Lower leg skin (tissue), 4 donors: ENCODE measurements around the gene SOHLH1. TPM values are rescaled to one million over a fixed set of nuclear protein-coding genes. Genes with fewer than 3 reads are reported as not detected.

Experiments
- DNase-seq, 2 donors: peaks; one replicate each; pipeline ENCODE4 v3.0.0-alpha.2; 2019; ENCODE audit warnings: low spot score in 2 of 2
- H3K4me3 ChIP-seq: fragments of 200-600 bp; sonication (generic); 2 replicates; pipeline ENCODE4 v1.5.1; 2017; ENCODE audit warnings: mild to moderate bottlenecking, low read depth; ENCODE audit not compliant: poor library complexity, severe bottlenecking
- POLR2A ChIP-seq, 2 donors: fragments of 450-650 bp; IDR thresholded peaks; one replicate each; pipeline ENCODE4 v1.6.1; 2016 to 2017; ENCODE audit warnings: antibody characterized with exemption in 2 of 2, mild to moderate bottlenecking in 1 of 2, moderate library complexity in 1 of 2
- WGBS, 2 donors: methylation state at CpG; one replicate each; pipeline ENCODE4 v1.1.5; 2018; 5-methylcytosine and 5-hydroxymethylcytosine counted together
- intact Hi-C: fragments of 100-400 bp; cut with DNase I; formaldehyde crosslinking; loops from one replicate; pipeline ENCODE4 v1.15.0; 2023; ENCODE audit warnings: low total_unique reads
- total RNA-seq, 4 donors: library from RNA; depleted of rRNA; stranded (reverse); fragments of >200 nt; gene quantifications; one replicate each; pipeline ENCODE4 v1.1.0, GENCODE V29; 2016
- TF ChIP-seq, protein P1 (sequence below), 3 donors: fragments of 450-650 bp; IDR thresholded peaks; one replicate each; pipeline ENCODE4 v1.5.1; 2016; ENCODE audit warnings: antibody characterized with exemption in 3 of 3, mild to moderate bottlenecking in 3 of 3, moderate library complexity in 2 of 3

Gene SOHLH1
- total RNA-seq, 4 donors from 2014 or later = 0.71 TPM; not detected in 3

DNA sequence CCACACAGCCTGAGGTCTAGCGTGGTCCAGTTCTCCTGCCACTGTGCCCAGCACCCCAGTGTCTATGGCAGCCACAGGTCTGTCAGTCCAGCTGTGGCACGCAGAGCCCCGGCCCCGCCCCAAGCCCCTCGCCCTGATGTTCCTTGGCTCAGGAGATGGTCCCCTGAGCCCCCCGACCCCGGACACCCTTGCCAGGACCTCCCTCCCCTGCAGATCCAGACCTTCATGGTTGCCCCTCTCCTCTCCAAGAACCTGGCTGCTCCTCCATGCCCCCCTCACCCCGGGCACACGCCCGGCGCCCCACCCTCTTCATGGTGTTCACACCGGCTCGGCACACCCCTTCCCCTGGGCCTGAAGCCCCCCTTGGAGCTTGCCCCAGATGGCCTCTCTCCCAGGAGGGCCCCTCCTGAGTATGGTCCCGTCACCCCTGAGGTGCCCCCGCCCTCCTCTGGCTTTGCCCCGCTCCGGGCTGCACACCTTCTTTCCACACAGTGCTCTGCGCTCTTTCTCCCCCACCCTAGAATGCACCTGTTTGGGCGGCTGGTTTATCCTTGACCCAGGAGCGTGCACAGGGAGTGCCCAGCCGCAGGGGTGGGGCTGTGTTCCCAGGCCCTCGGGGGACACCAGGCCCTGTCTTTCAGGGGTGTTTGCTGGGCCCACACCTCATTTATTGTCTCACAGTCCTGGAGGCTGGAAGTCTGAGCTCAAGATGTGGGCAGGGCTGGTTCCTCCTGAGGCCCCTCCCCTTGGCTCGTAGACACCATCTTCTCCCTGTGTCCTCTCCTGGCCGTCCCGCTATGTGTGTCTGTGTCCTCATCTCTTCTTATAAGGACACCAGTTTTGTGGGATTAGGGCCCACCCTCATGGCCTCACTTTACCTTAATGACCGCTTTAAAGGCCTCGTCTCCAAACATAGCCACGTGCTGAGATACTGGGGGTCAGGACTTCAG lies 40.3 kb upstream of the SOHLH1 start:
- intact Hi-C loops = no loop called here
- no peak for TF ChIP-seq POLR2A (IDR thresholded peaks at IDR 0.05)
- TF ChIP-seq, protein P1, sequence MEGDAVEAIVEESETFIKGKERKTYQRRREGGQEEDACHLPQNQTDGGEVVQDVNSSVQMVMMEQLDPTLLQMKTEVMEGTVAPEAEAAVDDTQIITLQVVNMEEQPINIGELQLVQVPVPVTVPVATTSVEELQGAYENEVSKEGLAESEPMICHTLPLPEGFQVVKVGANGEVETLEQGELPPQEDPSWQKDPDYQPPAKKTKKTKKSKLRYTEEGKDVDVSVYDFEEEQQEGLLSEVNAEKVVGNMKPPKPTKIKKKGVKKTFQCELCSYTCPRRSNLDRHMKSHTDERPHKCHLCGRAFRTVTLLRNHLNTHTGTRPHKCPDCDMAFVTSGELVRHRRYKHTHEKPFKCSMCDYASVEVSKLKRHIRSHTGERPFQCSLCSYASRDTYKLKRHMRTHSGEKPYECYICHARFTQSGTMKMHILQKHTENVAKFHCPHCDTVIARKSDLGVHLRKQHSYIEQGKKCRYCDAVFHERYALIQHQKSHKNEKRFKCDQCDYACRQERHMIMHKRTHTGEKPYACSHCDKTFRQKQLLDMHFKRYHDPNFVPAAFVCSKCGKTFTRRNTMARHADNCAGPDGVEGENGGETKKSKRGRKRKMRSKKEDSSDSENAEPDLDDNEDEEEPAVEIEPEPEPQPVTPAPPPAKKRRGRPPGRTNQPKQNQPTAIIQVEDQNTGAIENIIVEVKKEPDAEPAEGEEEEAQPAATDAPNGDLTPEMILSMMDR (IDR thresholded peaks at IDR 0.05) = no peak
- no peak for DNase-seq
- H3K4me3 ChIP-seq = no peak overlapping the region
- 59 to 60% methylated on average over 28 of the region's 28 CpGs for WGBS, 2 donors

DNA sequence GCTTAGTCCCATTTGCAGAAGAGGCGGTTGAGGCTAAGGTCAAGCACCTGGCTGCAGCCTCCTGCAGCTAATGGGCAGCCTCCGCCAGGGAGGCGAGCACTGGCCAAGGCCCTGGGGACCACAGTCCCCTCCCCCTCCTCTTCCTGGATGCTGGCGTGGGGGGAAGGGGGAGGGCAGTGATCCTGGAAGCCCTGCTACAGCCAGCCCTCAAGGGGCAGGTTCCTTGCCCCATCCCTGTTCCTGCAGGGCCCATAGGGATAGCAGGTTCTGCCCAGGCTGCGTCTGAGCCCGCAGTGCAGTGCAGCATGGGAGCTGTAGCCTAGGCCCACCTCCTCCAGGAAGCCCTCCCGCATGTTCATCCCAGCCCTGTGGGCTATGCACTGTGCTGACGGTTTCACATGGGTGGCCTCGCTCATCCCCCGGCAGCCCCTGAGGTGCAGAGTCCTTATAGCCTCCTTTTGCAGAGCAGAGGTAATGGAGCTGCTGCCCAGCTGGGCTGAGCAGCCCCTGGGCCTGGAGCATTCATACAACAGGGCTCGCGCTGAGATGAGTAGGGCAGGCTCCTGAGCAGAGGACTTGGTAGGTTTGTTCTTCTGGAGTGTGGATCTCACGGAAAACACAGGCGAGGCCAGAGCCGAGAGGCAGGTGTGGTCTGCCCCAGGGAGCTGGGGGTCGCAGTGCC lies 38.7 kb upstream of the SOHLH1 start:
- DNase-seq = no peak
- H3K4me3 ChIP-seq = no peak overlapping the region
- WGBS, 2 donors = 52 to 72% methylated on average over 12 to 16 of the region's 16 CpGs
- TF ChIP-seq POLR2A (IDR thresholded peaks at IDR 0.05) = no peak
- TF ChIP-seq, protein P1 (IDR thresholded peaks at IDR 0.05) = no peak
- intact Hi-C loops = no loop called here

DNA sequence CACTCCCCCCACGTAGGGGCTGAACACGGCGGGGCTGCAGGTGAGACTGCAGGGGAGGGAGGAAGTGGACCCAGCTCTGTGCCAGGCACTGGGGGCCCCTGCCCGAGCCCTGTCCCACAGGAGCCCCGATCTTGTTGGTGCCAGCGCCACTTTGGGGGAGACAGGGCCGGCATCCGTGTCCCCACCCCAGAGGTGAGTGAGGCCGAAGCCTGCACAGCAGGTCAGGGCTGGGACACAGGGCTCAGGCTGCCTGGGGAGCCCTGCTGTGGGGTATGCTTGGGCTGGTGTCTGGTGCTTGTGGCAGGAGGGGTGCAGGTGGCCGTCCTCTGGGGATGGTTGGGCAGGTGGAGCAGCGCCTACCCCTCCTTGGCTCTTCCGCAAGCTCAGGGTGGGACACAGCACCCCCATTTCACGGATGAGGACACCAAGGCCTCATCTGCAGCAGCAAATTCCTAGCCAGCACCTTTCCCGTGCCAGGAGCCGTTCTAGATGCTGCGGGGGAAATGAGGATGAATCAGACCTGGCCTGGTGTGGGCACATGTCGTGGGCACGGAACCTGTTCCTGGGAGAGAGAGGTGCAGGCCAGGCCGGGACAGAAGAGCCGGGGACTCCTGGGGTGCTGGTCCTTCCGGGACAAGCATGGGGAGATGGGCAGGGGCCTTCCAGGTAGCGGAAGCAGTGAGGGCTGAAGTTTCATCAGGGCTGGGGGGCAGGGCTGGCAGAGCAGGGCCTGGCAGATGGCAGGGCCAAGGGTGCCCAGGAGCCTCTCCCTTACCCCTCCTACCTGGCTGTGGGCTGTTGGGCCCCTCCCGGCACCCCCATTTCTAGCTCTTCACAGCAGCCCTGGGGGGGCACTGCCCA lies 37.9 kb upstream of the SOHLH1 start:
- intact Hi-C loops = no loop called here
- H3K4me3 ChIP-seq = no peak overlapping the region
- WGBS, 2 donors = 40 to 46% methylated on average over 17 to 18 of the region's 23 CpGs
- no peak for DNase-seq
- TF ChIP-seq, protein P1 (IDR thresholded peaks at IDR 0.05) = no peak
- TF ChIP-seq POLR2A (IDR thresholded peaks at IDR 0.05) = no peak

DNA sequence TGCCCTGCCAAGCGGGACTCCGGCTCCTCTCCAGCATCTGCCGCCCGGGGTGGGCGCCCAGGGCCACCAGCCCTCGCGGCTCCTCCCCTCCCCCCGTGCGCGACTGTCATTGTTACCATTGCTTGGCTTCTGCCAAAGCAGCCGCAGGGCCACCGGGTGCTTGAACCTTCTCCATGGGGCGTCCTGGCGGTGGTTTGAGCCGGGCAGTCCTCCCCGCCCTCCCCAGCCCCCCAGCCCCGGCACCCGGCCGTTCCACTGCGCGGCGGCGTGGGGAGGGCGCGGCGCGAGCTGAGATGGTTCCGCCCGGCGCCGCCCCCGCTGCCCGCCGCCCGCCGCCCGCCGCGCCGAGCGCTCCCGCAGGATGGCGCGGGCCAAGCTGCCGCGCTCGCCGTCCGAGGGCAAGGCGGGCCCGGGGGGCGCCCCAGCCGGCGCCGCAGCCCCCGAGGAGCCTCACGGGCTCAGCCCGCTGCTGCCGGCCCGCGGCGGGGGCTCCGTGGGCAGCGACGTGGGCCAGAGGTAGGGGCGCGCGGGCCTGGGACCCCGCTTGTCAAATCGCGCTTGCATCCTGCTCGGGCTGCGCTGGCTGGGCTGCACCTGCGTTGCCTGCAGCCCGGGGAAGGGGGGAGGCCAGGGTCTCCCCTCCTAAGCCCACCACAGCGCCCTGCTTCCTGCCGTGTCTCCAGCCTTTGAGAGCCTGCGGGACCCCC lies 37.1 kb upstream of the SOHLH1 start:
- no peak overlapping the region for H3K4me3 ChIP-seq
- DNase-seq = no peak
- no peak for TF ChIP-seq POLR2A (IDR thresholded peaks at IDR 0.05)
- TF ChIP-seq, protein P1 (IDR thresholded peaks at IDR 0.05) = no peak
- 5 to 12% methylated on average over 13 to 16 of the region's 78 CpGs for WGBS, 2 donors
- intact Hi-C loops = no loop called here

DNA sequence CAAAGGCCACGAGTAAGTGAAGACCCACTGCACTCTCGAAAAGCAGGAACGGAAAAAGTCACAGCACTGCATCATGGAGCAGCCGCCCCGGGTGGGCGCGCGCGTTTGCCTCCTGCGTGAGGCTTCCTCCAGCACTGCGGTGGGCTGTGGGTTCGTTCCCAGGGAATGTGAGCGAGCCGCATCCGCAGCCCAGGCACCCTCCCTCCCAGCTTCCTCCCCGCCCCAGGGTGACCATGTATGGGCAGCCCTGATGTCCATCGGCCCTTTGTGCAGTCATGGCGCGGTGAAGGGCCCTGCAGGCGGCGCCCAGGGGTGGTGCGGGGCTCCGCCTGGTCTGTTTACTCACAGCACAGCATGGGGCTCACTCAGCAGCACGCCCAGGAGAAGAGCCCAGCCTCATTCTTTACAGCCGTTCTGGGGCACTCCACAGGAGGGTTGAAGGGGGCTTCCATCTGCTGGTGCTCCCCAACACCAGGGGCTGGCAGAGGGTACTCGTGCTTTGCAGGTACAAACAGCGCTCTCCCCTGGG lies 35.4 kb upstream of the SOHLH1 start:
- no peak for DNase-seq
- 74 to 79% methylated on average over 22 to 25 of the region's 27 CpGs for WGBS, 2 donors

More for the DNA sequence above, 35.4 kb upstream of the SOHLH1 start:
- intact Hi-C loops = no loop called here
- no peak overlapping the region for H3K4me3 ChIP-seq
- TF ChIP-seq, protein P1 (IDR thresholded peaks at IDR 0.05) = no peak
- no peak for TF ChIP-seq POLR2A (IDR thresholded peaks at IDR 0.05)
